IgD-negative memory B cell (primary cell): ENCODE measurements around the gene DNAI2. TPM values are rescaled to one million over a fixed set of nuclear protein-coding genes. Genes with fewer than 3 reads are reported as not detected.

Source experiments
- H3K27ac Mint-ChIP-seq, 3 donors: one replicate each; pipeline ENCODE4 v1.8.0; 2020 to 2022; ENCODE audit warnings: mild to moderate bottlenecking in 3 of 3, mixed read lengths in 3 of 3, moderate library complexity in 1 of 3
- H3K27me3 Mint-ChIP-seq: one replicate; pipeline ENCODE4 v1.8.0; 2021; ENCODE audit warnings: mixed read lengths
- H3K36me3 Mint-ChIP-seq: one replicate; pipeline ENCODE4 v1.8.0; 2020; ENCODE audit warnings: mild to moderate bottlenecking, mixed read lengths
- H3K4me1 Mint-ChIP-seq, 3 donors: one replicate each; pipeline ENCODE4 v1.8.0; 2020 to 2022; ENCODE audit warnings: mixed read lengths in 3 of 3, mild to moderate bottlenecking in 1 of 3
- H3K4me3 Mint-ChIP-seq, 4 donors: one replicate each; pipeline ENCODE4 v1.8.0; 2020 to 2022; ENCODE audit warnings: mild to moderate bottlenecking in 4 of 4, mixed read lengths in 4 of 4, moderate library complexity in 3 of 4
- H3K9me3 Mint-ChIP-seq, 3 donors: one replicate each; pipeline ENCODE4 v1.8.0; 2020 to 2021; ENCODE audit warnings: mixed read lengths in 3 of 3, mild to moderate bottlenecking in 1 of 3
- polyA plus RNA-seq: library from polyadenylated mRNA; unstranded; fragments of 300-500 nt; fragmentation: Illumina TruSeq; gene quantifications from one replicate; pipeline ENCODE4 v1.2.3, GENCODE V29; 2021

Gene DNAI2
- polyA plus RNA-seq, 1 donor from 2014 or later: not detected

DNA sequence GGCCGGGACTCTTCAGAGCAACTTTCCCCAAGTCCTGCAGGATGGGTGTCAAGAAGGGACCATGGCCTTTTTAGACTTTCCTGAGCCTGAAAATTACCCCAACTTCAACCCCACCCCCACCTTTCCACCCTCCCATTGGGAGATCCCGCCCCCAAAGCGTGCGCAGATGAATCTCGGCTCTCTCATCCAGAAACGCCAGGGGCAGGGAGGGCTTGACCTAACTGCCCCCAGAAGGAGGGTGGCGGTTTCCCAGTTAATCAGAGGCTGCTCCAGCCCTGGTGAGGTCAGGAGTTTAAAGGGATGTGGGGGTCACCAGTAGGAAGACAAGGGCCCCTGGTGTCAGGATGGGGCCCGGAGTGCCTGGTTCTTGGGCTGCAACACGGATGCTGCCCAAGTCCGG lies 52.5 kb downstream of the DNAI2 start:
- no peak overlapping the region for H3K27ac Mint-ChIP-seq
- H3K4me1 Mint-ChIP-seq: peaks cover 4 to 5% (median 4%) of the 10 kb centered on the region in 3 donors
- peaks cover 4% of the 10 kb centered on the region for H3K36me3 Mint-ChIP-seq
- no peak overlapping the region for H3K4me3 Mint-ChIP-seq
- peaks cover 48% of the 10 kb centered on the region for H3K27me3 Mint-ChIP-seq
- no peaks in the 10 kb centered on the region for H3K9me3 Mint-ChIP-seq

- Mint-ChIP-seq H3K36me3 (peaks cover 2% of the 10 kb centered on the region), H3K27ac (no peak overlapping the region), H3K27me3 (peaks cover 39% of the 10 kb centered on the region), H3K4me3 (no peak overlapping the region), H3K9me3 (no peaks in the 10 kb centered on the region), H3K4me1 (peaks cover 1 to 5% (median 4%) of the 10 kb centered on the region in 3 donors)
Measured at GRCh38 chr17:74328487-74328886, 54.5 kb downstream of the DNAI2 start.

GRCh38 chr17:74329378-74329777 lies 55.3 kb downstream of the DNAI2 start:
- peaks cover 0 to 5% (median 4%) of the 10 kb centered on the region in 3 donors for H3K4me1 Mint-ChIP-seq
- peaks cover 35% of the 10 kb centered on the region for H3K27me3 Mint-ChIP-seq
- no peaks in the 10 kb centered on the region for H3K9me3 Mint-ChIP-seq
- H3K4me3 Mint-ChIP-seq: peak overlapping the region in 2 of 4 donors; percentile 2 to 12
- no peaks in the 10 kb centered on the region for H3K36me3 Mint-ChIP-seq
- H3K27ac Mint-ChIP-seq: no peak overlapping the region

DNA sequence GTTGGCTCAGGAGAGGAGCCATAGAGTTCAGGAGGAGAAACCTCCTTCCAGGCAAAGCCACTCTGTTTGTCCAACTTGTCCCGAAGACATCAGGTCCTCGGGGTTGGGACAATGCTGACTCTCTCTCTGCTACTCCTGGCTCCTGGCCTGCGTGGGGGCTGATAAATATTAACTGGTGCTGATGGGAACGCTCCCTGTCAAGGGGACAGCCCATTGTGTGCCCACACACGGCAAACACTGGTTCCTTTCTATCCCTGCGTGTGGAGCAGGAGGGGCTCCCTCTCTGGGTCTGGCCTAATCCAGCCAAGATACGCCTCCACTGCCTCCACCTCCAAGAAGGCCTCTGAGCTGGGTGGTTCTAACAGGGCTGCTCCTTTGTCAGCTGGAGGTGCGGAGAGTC lies 56.4 kb downstream of the DNAI2 start:
- no peak overlapping the region for H3K4me3 Mint-ChIP-seq
- H3K27ac Mint-ChIP-seq: no peak overlapping the region
- H3K9me3 Mint-ChIP-seq: no peaks in the 10 kb centered on the region
- H3K36me3 Mint-ChIP-seq: no peaks in the 10 kb centered on the region
- peaks cover 25% of the 10 kb centered on the region for H3K27me3 Mint-ChIP-seq
- H3K4me1 Mint-ChIP-seq: peaks cover 0 to under 1% (median under 1%) of the 10 kb centered on the region in 3 donors

- no peaks in the 10 kb centered on the region for H3K4me1 Mint-ChIP-seq
- peaks cover 13% of the 10 kb centered on the region for H3K27me3 Mint-ChIP-seq
- H3K4me3 Mint-ChIP-seq: no peak overlapping the region
- no peak overlapping the region for H3K27ac Mint-ChIP-seq
- H3K9me3 Mint-ChIP-seq: peaks cover 0 to 2% (median 0%) of the 10 kb centered on the region in 3 donors
- H3K36me3 Mint-ChIP-seq: no peaks in the 10 kb centered on the region
Measured at GRCh38 chr17:74332017-74332650, 58.1 kb downstream of the DNAI2 start.

GRCh38 chr17:74332763-74333283 lies 58.8 kb downstream of the DNAI2 start:
- Mint-ChIP-seq H3K36me3 (no peaks in the 10 kb centered on the region), H3K9me3 (peaks cover 0 to 2% (median 0%) of the 10 kb centered on the region in 3 donors), H3K27ac (no peak overlapping the region), H3K4me1 (no peaks in the 10 kb centered on the region), H3K4me3 (no peak overlapping the region), H3K27me3 (peaks cover 10% of the 10 kb centered on the region)

DNA sequence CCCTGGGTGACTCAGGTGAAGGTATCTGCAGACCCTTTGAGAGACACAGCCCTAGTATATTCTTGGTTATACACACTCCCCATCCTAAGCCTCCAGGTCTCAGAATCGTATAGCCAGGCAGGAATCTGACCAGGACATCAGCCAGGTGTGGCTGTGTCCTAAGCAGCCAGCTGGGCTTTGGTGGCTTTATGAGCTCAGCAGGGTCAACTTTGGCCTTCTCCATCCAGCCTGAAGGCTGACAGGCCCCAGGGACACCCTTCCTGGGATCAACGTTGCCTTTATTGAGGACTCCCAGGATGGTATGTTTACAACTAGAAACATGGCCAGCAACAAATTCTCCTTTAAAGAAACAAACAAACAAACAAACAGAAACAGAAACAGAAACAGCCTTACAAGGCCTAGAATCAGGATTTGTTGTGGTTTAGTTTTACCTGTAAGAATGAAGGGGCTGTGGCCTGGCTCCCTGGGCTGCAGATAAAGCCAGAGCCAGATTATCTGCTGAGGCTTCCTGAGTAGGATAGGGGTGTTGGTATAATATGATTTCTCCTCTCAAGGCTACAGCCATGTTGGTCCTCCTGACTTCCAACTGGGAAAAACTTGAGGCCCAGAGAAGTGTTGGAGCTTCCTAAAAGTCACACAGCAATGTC lies 60.5 kb downstream of the DNAI2 start:
- Mint-ChIP-seq H3K9me3 (peaks cover 0 to 2% (median 0%) of the 10 kb centered on the region in 3 donors), H3K36me3 (no peaks in the 10 kb centered on the region), H3K4me1 (no peaks in the 10 kb centered on the region), H3K4me3 (no peak overlapping the region), H3K27ac (no peak overlapping the region), H3K27me3 (peaks cover 11% of the 10 kb centered on the region)

- H3K27me3 Mint-ChIP-seq: peaks cover 14% of the 10 kb centered on the region
- H3K27ac Mint-ChIP-seq: no peak overlapping the region
- no peaks in the 10 kb centered on the region for H3K36me3 Mint-ChIP-seq
- H3K4me1 Mint-ChIP-seq: no peaks in the 10 kb centered on the region
- peaks cover 0 to 2% (median 0%) of the 10 kb centered on the region in 3 donors for H3K9me3 Mint-ChIP-seq
- no peak overlapping the region for H3K4me3 Mint-ChIP-seq
Measured at GRCh38 chr17:74335529-74336062, 61.6 kb downstream of the DNAI2 start.

DNA sequence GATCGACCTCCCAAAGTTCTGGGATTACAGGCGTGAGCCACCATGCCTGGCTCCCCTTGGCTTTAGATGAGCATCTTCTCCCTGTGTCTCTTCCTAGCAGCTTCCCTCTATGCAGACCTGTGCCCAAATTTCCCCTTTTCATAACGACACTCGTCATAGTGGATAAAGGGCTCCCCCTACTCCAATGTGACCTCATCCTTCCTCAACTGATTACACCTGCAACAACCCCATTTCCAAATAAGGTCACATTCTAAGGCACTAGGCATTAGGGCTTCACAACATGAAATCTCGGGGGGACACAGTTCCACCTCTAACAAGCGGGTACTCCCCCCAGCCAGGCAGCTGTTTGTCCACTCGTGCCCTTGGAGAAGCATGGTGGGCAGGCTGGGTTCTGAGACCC lies 62.3 kb downstream of the DNAI2 start:
- Mint-ChIP-seq H3K27me3 (peaks cover 13% of the 10 kb centered on the region), H3K9me3 (peaks cover 0 to 2% (median 0%) of the 10 kb centered on the region in 3 donors), H3K36me3 (no peaks in the 10 kb centered on the region), H3K4me3 (no peak overlapping the region), H3K27ac (no peak overlapping the region), H3K4me1 (no peaks in the 10 kb centered on the region)

DNA sequence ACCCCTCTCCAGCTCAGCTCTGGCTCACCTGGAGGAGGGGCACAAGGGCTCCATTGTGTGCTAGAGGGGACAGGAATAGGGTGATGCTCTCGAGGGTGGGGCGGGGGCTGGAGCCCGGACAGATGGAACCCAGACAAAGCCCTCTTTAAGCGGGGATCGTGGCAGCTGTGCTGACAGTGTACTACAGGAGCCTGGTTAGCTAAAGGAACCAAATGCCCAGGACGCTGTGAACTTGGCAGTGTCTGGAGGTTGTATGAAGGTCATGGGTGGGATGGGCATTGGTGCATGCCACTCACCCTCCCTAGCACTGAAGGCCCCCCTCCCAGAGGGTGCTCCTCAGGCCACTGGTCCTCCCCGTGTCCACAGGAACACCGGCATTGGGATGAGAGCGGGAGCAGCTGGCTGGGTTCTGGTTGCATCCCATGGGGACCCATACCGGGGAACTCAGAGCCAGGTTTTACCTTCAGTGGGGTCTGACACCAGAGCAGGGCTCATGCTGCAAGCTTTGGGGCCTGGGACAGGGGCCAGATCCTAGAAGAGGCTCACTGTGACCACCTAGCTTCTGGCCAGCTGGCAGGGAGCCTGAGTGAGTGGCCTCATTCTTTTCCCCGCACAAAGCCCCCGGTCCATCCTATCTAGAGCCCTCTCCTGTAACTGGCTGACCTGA lies 63.9 kb downstream of the DNAI2 start:
- Mint-ChIP-seq H3K4me1 (no peaks in the 10 kb centered on the region), H3K9me3 (peaks cover 0 to 2% (median 0%) of the 10 kb centered on the region in 3 donors), H3K4me3 (no peak overlapping the region), H3K27me3 (peaks cover 12% of the 10 kb centered on the region), H3K36me3 (no peaks in the 10 kb centered on the region), H3K27ac (no peak overlapping the region)

DNA sequence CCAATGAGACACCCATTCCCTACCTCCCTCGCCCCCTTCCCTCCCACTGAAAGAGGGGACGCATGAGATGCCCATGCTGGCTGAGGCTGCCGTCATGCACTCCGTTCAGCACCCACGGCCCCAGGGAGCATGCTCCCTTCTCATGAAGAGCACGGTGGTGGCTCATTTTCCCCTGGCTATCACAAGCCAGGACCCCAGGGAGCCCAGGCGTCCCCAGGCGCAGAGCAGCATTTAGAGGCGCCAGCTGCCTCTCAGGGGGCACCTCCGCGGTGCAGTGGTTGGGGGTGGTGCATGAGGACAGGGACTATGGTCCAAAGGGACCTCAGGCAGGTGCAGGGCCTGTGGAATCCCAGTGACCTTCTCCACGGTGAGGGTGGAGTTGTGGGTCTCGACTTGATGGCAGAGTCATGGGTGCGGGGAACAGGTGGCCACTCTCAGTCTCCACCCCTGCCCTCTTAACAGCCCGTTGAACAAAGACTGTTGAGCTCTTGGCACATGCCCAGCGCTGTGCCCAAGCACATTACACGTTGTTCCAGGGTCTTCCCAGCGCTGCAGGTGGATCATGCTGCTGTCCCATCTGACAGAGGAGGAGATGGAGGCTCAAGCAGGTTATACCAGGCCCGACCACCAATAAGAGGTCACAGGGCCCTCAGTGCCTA lies 65.6 kb downstream of the DNAI2 start:
- Mint-ChIP-seq H3K27ac (no peak overlapping the region), H3K36me3 (no peaks in the 10 kb centered on the region), H3K9me3 (peaks cover 0 to 2% (median 0%) of the 10 kb centered on the region in 3 donors), H3K4me3 (no peak overlapping the region), H3K27me3 (peaks cover 12% of the 10 kb centered on the region), H3K4me1 (no peaks in the 10 kb centered on the region)

DNA sequence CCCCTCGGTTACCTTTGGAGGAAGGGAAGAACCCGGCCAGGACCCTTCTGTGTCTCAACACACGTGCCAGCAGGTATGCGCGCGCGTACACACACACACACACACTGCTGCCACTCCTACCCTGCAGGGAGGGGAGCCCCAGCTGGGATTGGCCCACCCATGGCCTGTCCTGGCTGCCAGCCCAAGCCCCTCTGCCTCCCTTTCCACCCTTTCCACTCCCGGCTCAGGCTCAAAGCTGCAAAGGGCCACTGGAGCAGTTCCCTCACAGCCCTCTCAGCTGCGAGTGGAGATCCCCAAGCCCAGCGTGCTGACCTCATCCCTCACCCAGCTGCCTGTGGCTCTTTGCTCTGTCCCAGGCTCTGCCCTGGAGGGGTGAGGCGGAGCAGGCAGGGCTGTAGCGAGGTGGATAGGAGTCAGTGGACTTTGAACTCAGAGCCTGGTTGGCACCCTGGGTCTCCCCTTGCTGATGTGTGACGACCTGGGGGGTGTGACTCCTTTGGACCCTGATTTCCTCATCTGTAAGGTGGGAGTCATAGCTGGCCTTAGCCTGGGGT lies 66.5 kb downstream of the DNAI2 start:
- Mint-ChIP-seq H3K4me3 (no peak overlapping the region), H3K27ac (no peak overlapping the region), H3K36me3 (no peaks in the 10 kb centered on the region), H3K9me3 (peaks cover 0 to 2% (median 0%) of the 10 kb centered on the region in 3 donors), H3K4me1 (no peaks in the 10 kb centered on the region), H3K27me3 (peaks cover 18% of the 10 kb centered on the region)

- H3K27me3 Mint-ChIP-seq: peaks cover 18% of the 10 kb centered on the region
- H3K9me3 Mint-ChIP-seq: no peaks in the 10 kb centered on the region
- no peak overlapping the region for H3K27ac Mint-ChIP-seq
Measured at GRCh38 chr17:74342224-74342623, 68.2 kb downstream of the DNAI2 start.

DNA sequence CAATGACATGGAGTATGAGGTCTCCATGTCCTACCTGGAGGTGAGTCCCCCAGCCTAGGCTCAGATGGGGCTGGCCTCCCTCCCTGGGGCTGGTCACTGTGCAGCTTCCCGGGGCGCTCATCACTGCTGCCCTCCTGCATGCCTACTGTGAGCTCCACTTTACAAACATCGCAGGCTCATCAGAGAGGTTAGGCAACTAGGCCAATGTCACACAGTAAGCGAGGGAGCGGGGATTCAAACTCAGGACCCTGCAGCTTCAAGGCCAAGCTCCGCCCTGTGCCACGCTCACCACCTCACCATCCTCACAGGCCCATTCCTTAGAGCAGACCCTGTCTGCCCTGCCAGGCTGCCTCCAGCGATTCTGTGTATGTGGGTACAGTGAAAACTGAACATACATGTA lies 69.1 kb downstream of the DNAI2 start:
- H3K4me3 Mint-ChIP-seq: no peak overlapping the region
- H3K4me1 Mint-ChIP-seq: no peaks in the 10 kb centered on the region
- H3K36me3 Mint-ChIP-seq: no peaks in the 10 kb centered on the region
- no peaks in the 10 kb centered on the region for H3K9me3 Mint-ChIP-seq
- no peak overlapping the region for H3K27ac Mint-ChIP-seq
- H3K27me3 Mint-ChIP-seq: peaks cover 18% of the 10 kb centered on the region

More at GRCh38 chr17:74342224-74342623, 68.2 kb downstream of the DNAI2 start:
- Mint-ChIP-seq H3K4me3 (no peak overlapping the region), H3K36me3 (no peaks in the 10 kb centered on the region), H3K4me1 (no peaks in the 10 kb centered on the region)
